Stimulated activated CD4-positive, alpha-beta T cell treated with anti-CD3 and anti-CD28 coated beads, Interleukin-15, amount 100 ng/mL, for 48 hours (primary cell): ENCODE measurements around the gene CHML.

Source experiments
- DNase-seq, 2 donors: peaks; one replicate each; pipeline ENCODE4 v3.0.0-alpha.2; 2020; ENCODE audit warnings: low read depth in 2 of 2

Gene CHML

DNA sequence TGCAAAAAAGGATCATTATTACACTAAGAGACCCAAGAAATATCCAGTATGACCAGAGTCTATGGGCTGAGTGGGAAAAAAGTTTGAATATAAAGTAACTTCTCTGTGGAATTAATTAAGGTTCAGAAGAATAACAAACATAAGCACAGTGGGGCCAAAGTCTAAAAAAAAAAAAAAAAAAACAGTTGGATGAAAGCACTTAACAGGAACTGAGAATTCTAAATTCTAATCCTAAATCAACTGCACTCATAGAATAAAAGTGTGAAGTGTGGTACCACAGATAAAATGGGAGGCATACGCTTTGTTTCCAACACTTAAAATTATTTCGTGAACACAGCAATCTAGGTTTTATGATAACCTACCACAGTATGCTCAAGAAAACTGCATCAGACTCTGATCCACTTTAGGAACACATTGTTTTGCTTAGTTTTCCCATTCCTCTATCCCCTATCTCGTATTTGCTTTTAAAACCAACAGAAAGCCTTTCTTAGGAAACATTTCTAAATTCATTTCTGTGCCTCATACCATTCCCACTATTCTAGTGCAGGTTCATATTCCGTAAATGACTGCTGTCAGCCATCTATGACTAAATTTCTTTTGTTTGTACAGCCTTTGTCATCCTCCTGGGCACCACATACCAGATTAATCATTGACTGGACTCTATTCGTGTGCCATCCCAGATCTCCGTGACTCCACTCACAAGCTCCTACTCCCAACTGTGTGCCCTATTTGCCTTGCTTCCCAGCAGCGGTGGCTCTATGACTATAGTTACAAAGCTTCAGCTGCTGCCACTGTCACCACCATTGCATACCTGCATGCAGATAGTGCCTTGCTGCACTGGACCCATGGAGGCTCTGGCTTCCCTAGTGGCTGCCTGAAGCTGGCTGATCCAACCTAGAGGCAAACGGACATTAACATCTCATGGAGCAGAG lies 24.9 kb downstream of the CHML start:
- DNase-seq = no peak

- DNase-seq = no peak
These were observed 25.6 kb downstream of the CHML start for GRCh38 chr1:241614572-241614971.

DNA sequence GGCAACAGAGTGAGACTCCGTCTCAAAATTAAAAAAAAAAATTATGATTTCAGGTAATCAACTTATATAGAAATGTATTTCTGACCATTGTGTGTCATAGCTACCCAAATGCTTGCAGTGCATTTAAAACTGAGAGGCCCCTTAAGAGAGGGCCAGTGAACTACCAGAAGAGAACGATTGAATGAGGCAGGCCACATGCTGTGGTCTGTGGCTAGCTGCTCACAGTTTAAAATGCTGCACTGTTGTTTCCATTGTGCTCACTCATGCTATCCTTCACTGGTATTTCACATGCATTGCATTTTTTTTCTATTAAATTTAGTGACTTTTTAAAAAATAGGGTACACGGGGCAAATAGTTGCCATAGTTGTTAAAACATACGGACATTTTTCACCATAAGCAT lies 26.0 kb downstream of the CHML start:
- no peak for DNase-seq

DNA sequence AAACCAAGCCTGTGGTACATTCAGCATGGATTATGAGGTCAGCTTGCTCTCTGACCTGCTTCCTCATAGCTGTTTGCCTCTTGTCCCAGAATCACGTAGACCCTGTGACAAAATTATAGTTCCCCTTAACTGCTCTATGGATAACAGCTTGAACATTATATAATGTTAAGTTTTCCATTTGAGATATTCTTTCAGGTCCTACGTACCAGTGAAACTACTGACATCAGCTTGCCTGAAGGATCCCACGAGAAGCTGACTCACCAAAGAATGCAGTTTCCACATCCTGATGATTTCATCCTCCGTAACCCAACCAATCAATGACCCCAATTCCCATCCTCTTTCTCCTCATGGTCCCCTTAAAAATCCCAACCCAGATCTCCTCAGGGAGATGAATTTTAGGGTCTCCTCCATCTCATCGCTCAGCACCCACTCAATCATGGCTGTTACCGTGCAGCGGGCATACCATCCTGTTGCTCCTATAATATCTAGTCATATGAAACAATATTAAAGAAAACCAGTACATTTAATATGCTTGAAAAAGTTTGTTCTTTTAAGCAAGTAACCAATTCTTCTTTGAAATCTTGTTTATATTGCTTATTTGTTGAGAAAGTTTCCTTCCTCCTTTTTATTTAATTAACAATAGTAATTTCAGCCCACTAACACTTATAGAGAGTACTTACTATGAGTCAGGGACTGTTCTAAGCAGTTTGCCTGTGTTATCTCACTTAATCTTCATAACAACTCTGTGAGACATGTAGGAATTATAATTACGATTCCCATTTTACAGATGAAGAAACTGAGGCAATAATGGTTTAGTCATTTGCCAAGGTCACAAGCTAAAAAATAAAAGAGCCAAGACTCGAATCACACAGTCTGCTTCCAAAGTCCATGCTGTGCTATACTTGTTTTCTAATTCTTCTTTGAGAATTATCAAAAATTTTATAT lies 27.4 kb downstream of the CHML start:
- DNase-seq = no peak

DNA sequence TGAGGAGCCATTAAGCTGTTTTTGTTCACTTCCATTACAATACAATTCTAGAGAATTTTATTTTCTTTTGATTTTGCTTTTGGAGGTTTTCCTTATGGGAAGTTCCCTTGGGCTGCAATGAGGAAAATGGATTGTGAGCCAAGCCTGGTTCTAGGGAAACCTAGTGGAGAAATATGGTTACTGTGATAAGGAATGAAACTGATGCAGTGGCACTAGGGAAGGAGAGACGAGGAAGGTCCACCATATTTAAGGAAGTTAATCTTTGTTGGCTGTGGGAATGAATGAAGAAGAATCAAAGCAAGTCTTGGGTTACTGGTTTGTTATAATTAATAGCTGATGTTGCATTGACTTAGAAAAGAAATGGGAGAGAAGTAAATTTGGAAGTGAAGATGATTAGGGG lies 28.4 kb downstream of the CHML start:
- no peak for DNase-seq

- no peak for DNase-seq
These were observed 29.1 kb downstream of the CHML start for GRCh38 chr1:241611063-241611462.

- DNase-seq = no peak
These were observed 29.9 kb downstream of the CHML start for GRCh38 chr1:241610056-241610815.

GRCh38 chr1:241608379-241609033 lies 31.7 kb downstream of the CHML start:
- DNase-seq = no peak

DNA sequence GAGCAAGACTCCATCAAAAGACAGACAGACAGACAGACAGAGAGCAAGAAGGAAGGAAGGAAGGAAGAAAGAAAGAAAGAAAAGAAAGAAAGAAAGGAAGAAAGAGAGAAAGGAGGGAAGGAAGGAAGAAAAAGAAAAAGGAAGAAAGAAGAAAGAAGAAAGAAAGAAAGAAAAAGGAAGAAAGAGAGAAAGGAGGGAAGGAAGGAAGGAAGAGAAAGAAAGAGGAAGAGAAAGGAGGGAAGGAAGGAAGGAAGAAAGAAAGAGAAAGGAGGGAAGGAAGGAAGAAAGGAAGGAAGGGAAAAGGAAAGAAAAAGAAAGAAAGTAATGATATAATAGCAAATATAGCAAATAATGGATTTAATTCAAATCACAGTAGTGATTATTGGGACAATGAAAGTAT lies 32.7 kb downstream of the CHML start:
- no peak for DNase-seq

GRCh38 chr1:241606544-241606943 lies 33.6 kb downstream of the CHML start:
- DNase-seq = no peak

DNA sequence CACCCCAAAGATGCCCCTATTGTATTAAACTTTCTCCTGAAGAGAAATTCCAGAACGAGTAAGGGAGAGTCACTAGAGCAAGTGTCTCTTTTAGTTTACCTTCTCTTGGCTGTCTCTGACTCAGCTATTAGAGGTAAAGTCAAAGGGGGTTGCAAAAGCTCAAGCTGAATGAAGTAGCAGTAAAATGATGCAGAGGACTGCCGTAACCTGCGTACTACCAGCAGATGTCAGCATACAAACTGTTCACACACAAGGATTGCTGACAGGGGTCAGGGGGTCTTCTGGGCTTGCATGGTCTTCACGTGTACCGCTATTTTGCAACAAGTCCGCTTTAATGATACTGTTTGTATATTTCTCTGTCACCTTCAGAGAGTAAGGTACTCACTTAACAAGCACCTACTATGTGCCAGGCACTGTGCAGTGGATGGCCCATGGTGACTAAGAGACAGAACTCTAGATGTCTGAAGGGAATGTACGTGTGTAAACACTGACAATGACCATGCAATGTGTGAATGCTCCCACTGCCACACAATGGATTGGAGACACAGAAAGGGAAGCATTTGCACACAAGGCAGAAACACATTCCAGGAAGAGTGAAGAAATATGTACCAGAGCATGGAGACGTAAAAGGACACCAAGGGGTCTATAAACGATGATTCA lies 34.9 kb downstream of the CHML start:
- DNase-seq = no peak

- no peak for DNase-seq
These were observed 36.4 kb downstream of the CHML start for GRCh38 chr1:241603731-241604245.

GRCh38 chr1:241600496-241600901 lies 39.7 kb downstream of the CHML start:
- DNase-seq = no peak

- no peak for DNase-seq
These were observed 41.9 kb downstream of the CHML start for GRCh38 chr1:241598249-241598648.

- DNase-seq = no peak
These were observed 43.5 kb downstream of the CHML start for GRCh38 chr1:241596633-241597032.

GRCh38 chr1:241593186-241593585 lies 47.0 kb downstream of the CHML start:
- no peak for DNase-seq

GRCh38 chr1:241592273-241592958 lies 47.8 kb downstream of the CHML start:
- DNase-seq = no peak

GRCh38 chr1:241591736-241592135 lies 48.4 kb downstream of the CHML start:
- no peak for DNase-seq

DNA sequence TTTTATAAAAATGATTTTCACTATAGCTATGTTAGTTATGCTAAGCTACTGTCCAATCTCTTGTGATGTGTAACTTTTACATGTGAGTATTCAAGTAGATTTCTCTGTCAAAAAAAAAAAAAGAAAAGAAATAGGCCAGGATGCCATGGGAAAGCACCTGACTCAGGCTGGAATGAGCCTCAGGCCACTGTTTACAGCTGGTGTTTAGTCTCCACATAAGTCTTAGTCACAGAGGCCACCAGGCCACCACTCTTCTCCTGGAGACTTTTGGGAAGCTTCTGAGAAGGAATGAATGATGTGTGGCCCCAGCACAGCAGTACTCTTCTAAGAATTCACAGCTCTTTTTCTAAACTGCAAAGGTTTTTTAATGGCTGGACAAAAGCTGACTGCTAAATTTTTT lies 48.9 kb downstream of the CHML start:
- no peak for DNase-seq

- DNase-seq = no peak
These were observed 49.5 kb downstream of the CHML start for GRCh38 chr1:241590719-241591118.
